Measurements from ENCODE around the gene RIPOR1. TPM values are rescaled to one million over a fixed set of nuclear protein-coding genes. Genes with fewer than 3 reads are reported as not detected.
A peak's percentile ranks its signal among the peaks of the same experiment; 100 is the strongest.
"Not testable (repeated sequence)": the region's sequence is repeated elsewhere in the genome, so short reads cannot be mapped to it uniquely, and the experiment has no call there.

Gene RIPOR1
- polyA plus RNA-seq, 1 donor from 2014 or later: 43.8 TPM

- Mint-ChIP-seq H3K27me3 (no peaks in the 10 kb centered on the region), H3K36me3 (peaks cover 5% of the 10 kb centered on the region), H3K4me1 (peaks cover 37 to 47% (median 38%) of the 10 kb centered on the region in 3 donors), H3K27ac (peak overlapping the region; percentile 29 to 89 (median 88)), H3K9me3 (no peaks in the 10 kb centered on the region), H3K4me3 (peak overlapping the region; percentile 42 to 69 (median 58))
These were observed 24.3 kb upstream of the RIPOR1 start for GRCh38 chr16:67504031-67505021.

- Mint-ChIP-seq H3K4me3 (peak overlapping the region in 2 of 4 donors; percentile 81 to 85), H3K4me1 (peaks cover 37 to 47% (median 39%) of the 10 kb centered on the region in 3 donors), H3K27me3 (no peaks in the 10 kb centered on the region), H3K9me3 (no peaks in the 10 kb centered on the region), H3K27ac (peak overlapping the region; percentile 60 to 76 (median 75)), H3K36me3 (peaks cover 5% of the 10 kb centered on the region)
These were observed 22.2 kb upstream of the RIPOR1 start for GRCh38 chr16:67506468-67506867.

DNA sequence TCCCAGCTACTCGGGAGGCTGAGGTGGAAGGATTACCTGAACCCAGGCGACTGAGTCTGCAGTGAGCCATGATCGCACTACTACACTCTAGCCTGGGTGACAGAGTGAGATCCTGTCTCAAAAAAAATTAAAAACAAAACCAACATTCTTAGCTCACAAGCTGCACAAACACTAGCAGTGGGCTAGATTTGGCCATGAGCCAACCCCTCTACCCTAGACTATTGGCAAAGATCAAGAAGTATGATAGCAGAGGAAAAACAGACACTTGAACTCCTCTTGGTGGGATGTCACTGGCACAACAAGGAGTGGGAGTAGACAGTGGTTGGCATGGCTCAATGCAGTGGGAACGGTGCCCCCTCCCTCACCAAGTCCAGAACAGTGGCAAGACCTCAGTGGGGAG lies 19.6 kb upstream of the RIPOR1 start:
- Mint-ChIP-seq H3K9me3 (no peaks in the 10 kb centered on the region), H3K4me3 (no peak overlapping the region), H3K36me3 (no peaks in the 10 kb centered on the region), H3K27me3 (no peaks in the 10 kb centered on the region), H3K27ac (no peak overlapping the region), H3K4me1 (peaks cover 30 to 39% (median 34%) of the 10 kb centered on the region in 3 donors)

- Mint-ChIP-seq H3K27ac (peak overlapping the region; percentile 93 to 99 (median 93)), H3K4me3 (peak overlapping the region in 1 of 4 donors; percentile 66), H3K4me1 (peaks cover 36 to 39% (median 37%) of the 10 kb centered on the region in 3 donors)
- not testable (repeated sequence) for H3K36me3 Mint-ChIP-seq, H3K9me3 Mint-ChIP-seq, H3K27me3 Mint-ChIP-seq
These were observed 14.7 kb upstream of the RIPOR1 start for GRCh38 chr16:67513892-67514291.

DNA sequence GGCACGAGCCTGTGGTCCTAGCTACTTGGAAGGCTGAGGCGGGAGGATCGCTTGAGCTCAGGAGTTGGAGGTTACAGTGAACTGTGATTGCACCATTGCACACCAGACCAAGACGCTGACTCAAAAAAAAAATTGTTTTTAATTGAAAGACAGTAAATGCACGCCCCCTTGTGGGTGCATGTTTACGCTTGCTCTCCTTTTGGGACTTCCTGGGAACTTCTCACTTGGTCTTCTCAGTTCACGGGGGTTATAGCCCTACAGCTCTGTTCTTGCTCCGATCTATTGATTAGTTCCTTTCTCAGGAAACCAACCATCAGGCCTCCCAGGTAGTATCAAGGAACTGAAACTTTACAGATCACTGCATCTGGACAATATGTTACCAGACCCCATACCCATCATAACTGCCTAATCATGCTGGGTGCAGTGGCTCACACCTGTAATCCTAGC lies 14.2 kb upstream of the RIPOR1 start:
- no peaks in the 10 kb centered on the region for H3K9me3 Mint-ChIP-seq
- no peaks in the 10 kb centered on the region for H3K27me3 Mint-ChIP-seq
- H3K4me3 Mint-ChIP-seq: peak overlapping the region in 3 of 4 donors; percentile 52 to 81 (median 73)
- peaks cover 1% of the 10 kb centered on the region for H3K36me3 Mint-ChIP-seq
- H3K27ac Mint-ChIP-seq: peak overlapping the region; percentile 93 to 99 (median 93)
- H3K4me1 Mint-ChIP-seq: peaks cover 40 to 43% (median 41%) of the 10 kb centered on the region in 3 donors

DNA sequence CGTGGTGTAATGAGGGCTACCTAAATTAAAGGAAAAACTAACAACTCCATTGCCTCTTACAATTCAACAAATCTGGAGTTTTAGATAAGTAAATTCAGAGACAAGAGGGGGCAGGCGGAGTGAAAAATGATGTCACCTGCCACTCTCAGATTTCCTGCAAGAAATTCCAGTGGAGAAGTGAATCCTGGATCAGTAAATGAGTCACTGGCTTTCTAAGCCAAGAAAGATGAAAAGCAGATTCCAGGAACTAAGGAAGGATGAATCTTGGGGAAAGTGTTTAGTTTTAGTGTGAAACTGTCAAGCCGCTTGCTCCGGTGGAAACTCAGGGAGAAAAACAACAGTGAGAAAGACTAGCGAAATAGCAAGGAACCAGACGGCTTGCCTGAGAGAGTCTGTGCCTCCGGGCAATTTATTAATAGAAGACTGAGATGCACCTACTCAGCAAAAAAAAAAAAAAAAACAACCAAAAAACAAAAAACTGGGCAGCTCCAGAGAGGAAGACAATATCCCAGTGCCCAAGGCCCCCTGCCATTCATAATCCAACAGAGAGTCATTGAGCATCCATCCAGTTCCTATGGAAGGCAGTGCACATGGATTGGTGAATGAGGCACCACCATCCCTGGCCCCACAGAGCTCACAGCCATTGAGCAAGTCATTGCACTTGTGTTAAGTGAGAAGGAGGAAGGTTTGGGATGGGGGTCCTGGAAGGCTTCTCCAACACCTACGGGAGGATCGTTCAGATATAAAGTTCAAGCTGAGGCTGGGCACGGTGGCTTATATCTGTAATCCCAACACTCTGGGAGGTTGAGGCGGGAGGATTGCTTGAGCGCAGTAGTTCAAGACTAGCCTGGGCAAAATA lies 12.1 kb upstream of the RIPOR1 start:
- H3K9me3 Mint-ChIP-seq: no peaks in the 10 kb centered on the region
- peak overlapping the region; percentile 54 to 94 (median 82) for H3K4me3 Mint-ChIP-seq
- no peaks in the 10 kb centered on the region for H3K27me3 Mint-ChIP-seq
- peak overlapping the region; percentile 93 to 99 (median 98) for H3K27ac Mint-ChIP-seq
- peaks cover 1% of the 10 kb centered on the region for H3K36me3 Mint-ChIP-seq
- H3K4me1 Mint-ChIP-seq: peaks cover 48 to 52% (median 50%) of the 10 kb centered on the region in 3 donors

DNA sequence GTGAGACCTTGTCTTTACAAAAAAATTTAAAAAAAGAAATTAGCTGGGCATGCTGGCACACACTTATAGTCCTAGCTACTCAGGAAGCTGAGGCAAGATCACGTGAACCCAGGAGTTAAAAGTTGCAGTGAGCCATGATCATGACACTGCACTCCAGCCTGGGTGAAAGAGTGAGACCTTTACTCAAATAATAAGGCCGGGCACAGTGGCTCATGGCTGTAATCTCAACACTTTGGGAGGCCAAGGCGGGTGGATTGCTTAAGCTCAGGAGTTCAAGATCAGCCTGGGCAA lies 11.5 kb upstream of the RIPOR1 start:
- Mint-ChIP-seq H3K9me3 (no peaks in the 10 kb centered on the region), H3K36me3 (peaks cover 1% of the 10 kb centered on the region), H3K4me1 (peaks cover 49 to 54% (median 50%) of the 10 kb centered on the region in 3 donors), H3K27me3 (no peaks in the 10 kb centered on the region), H3K27ac (peak overlapping the region; percentile 93 to 99 (median 98)), H3K4me3 (peak overlapping the region in 3 of 4 donors; percentile 80 to 94 (median 84))

DNA sequence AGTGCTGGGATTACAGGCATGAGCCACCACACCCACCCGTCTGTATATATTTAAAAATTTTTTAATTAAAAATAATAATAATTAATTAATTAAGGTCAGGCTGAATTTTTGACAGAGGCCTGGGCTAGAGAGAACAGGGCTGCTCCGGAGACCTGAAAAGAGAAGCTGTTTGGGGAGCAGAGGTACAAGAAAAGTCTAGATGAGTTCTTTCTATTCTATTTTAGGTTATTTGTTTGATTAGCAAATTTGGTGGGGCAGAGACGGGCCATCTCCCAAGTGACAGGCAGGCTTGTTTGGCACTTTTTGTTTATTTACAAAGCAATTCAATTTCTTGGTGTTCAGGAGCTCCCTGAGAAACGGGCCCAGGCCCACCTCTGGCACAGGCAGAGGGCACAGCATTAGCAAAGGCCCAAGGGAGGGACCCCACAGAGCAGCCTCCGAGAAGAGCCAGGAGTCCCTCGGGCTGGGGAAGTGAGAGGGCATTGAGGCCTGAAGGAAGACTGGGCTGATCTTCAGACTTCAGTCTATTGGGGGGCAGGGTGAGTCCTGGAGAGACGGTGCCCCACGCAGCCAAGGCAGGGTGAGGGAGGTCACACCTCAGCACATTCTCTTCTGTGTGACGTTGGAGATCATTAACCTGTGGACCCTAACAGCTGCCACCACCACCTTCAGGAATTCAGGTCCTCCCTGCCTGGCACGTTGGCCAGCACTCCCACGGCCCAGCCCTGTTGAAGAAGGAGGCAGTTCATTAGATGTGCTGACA lies 10.8 kb upstream of the RIPOR1 start:
- Mint-ChIP-seq H3K9me3 (no peaks in the 10 kb centered on the region), H3K36me3 (peaks cover 4% of the 10 kb centered on the region), H3K27ac (peak overlapping the region; percentile 93 to 99 (median 98)), H3K27me3 (no peaks in the 10 kb centered on the region), H3K4me1 (peaks cover 47 to 55% (median 51%) of the 10 kb centered on the region in 3 donors), H3K4me3 (peak overlapping the region; percentile 84 to 94 (median 92))

- H3K9me3 Mint-ChIP-seq: no peaks in the 10 kb centered on the region
- peak overlapping the region; percentile 84 to 94 (median 92) for H3K4me3 Mint-ChIP-seq
- H3K27me3 Mint-ChIP-seq: no peaks in the 10 kb centered on the region
- peaks cover 48 to 58% (median 53%) of the 10 kb centered on the region in 3 donors for H3K4me1 Mint-ChIP-seq
- peaks cover 4% of the 10 kb centered on the region for H3K36me3 Mint-ChIP-seq
- peak overlapping the region; percentile 93 to 99 (median 98) for H3K27ac Mint-ChIP-seq
These were observed 10.0 kb upstream of the RIPOR1 start for GRCh38 chr16:67518676-67519075.

- Mint-ChIP-seq H3K36me3 (peaks cover 4% of the 10 kb centered on the region), H3K27ac (peak overlapping the region; percentile 93 to 99 (median 98)), H3K4me1 (peaks cover 52 to 58% (median 55%) of the 10 kb centered on the region in 3 donors), H3K4me3 (peak overlapping the region; percentile 84 to 94 (median 92)), H3K9me3 (no peaks in the 10 kb centered on the region), H3K27me3 (no peaks in the 10 kb centered on the region)
These were observed 9.4 kb upstream of the RIPOR1 start for GRCh38 chr16:67519242-67519641.

GRCh38 chr16:67521095-67521804 lies 7.4 kb upstream of the RIPOR1 start:
- H3K27ac Mint-ChIP-seq: peak overlapping the region; percentile 99
- H3K9me3 Mint-ChIP-seq: no peaks in the 10 kb centered on the region
- peaks cover 49 to 54% (median 50%) of the 10 kb centered on the region in 3 donors for H3K4me1 Mint-ChIP-seq
- H3K27me3 Mint-ChIP-seq: no peaks in the 10 kb centered on the region
- H3K36me3 Mint-ChIP-seq: peaks cover 4% of the 10 kb centered on the region
- H3K4me3 Mint-ChIP-seq: peak overlapping the region; percentile 87 to 98 (median 93)

- Mint-ChIP-seq H3K4me3 (peak overlapping the region in 2 of 4 donors; percentile 45 to 84), H3K4me1 (peaks cover 31 to 35% (median 31%) of the 10 kb centered on the region in 3 donors), H3K36me3 (peaks cover 3% of the 10 kb centered on the region), H3K27me3 (no peaks in the 10 kb centered on the region), H3K27ac (peak overlapping the region in 2 of 3 donors; percentile 67 to 96), H3K9me3 (no peaks in the 10 kb centered on the region)
These were observed 3.3 kb upstream of the RIPOR1 start for GRCh38 chr16:67525176-67525860.

DNA sequence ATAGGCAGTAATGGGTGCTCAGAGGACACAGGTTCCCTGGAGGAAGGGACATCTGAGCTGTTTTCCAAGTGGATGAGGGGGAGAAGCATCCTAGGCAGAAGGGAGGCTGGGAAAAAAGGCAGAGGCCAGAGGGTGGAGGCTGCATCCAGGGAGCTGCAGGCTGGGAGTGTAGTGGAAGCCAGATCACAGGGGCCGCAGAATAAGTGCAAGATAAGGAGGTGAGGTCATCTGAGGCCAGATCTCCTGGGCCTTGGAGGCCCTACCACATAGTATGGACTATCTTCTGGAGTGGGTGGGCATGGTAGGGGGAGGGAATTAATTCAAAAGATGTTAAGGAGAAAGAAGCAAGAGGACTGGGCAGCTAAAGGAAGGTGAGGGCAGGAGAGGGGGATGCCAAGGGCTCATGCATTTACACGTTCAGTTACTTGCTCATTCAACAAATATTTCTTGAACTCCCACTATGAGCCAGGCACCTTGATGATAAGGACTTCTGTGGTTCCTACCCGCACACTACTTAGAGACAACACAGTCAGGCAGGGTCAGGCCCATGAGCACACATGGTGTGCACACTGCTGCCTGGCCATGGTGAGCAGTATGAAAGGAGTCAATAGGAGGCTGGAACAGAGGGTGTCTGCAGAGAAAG lies 2.4 kb upstream of the RIPOR1 start:
- Mint-ChIP-seq H3K27ac (peak overlapping the region in 2 of 3 donors; percentile 87 to 96), H3K27me3 (no peaks in the 10 kb centered on the region), H3K4me3 (peak overlapping the region in 2 of 4 donors; percentile 84 to 86), H3K4me1 (peaks cover 26 to 31% (median 30%) of the 10 kb centered on the region in 3 donors), H3K36me3 (peaks cover 3% of the 10 kb centered on the region), H3K9me3 (no peaks in the 10 kb centered on the region)
